ENCODE measurements around the gene GYS2. TPM values are rescaled to one million over a fixed set of nuclear protein-coding genes. Genes with fewer than 3 reads are reported as not detected.

Gene GYS2
- total RNA-seq, result not detected

GRCh38 chr12:21604245-21605101 lies at the start of gene GYS2:
Gene GYS2, minus strand, starts transcription at chr12:21604847. Its CDS starts 255 bp downstream, at chr12:21604592.

GRCh38 chr12:21526053-21526452 lies 78.6 kb downstream of the GYS2 start, which contains the start of gene SPX:
Gene SPX, plus strand, starts transcription at chr12:21526296. Its CDS starts 177 bp downstream, at chr12:21526473.

GRCh38 chr12:21501258-21502163 lies 103.1 kb downstream of the GYS2 start, which contains the start of the genes GOLT1B and RECQL:
Gene GOLT1B, plus strand, starts transcription at chr12:21501789. Its CDS starts 135 bp downstream, at chr12:21501924.
Gene RECQL, minus strand, starts transcription at chr12:21501635. Its CDS starts 2,065 bp downstream, at chr12:21499570.

Other genes with a start within 250 kb of the GYS2 start
- gene IAPP, start 231.9 kb downstream of the GYS2 start, total RNA-seq, result not detected
- 10 to 100 TPM; 27.9 to 29.6 TPM for gene PYROXD1, start 167.2 kb downstream of the GYS2 start, total RNA-seq
- gene RECQL, start 103.2 kb downstream of the GYS2 start, total RNA-seq, result 10 to 100 TPM; 83.1 to 85.1 TPM
- 10 to 100 TPM; 39.0 to 45.8 TPM for gene GOLT1B, start 103.1 kb downstream of the GYS2 start, total RNA-seq
- under 1 TPM; 0.20 to 0.29 TPM for gene SPX, start 78.6 kb downstream of the GYS2 start, total RNA-seq
- gene LDHB, start 53.0 kb upstream of the GYS2 start, total RNA-seq, result 1,000 to 10,000 TPM; 1,210 to 1,348 TPM
- gene KCNJ8, start 169.9 kb upstream of the GYS2 start, total RNA-seq, result not detected

Data from activated naive CD4-positive, alpha-beta T cell treated with anti-CD3 and anti-CD28 coated beads, Interleukin-2, amount 10 ng/mL, durations not matched to agents 5 hours and 36 hours (primary cell).